CD4-positive, CD25-positive, alpha-beta regulatory T cell (primary cell): Measurements from ENCODE around the gene BAZ2B. TPM values are rescaled to one million over a fixed set of nuclear protein-coding genes. Genes with fewer than 3 reads are reported as not detected.

Experiments
- ATAC-seq, 2 donors: fragments of 150-1000 bp; cut with Tn5 transposase; one replicate each; pipeline ENCODE4 v1.10.0; 2021; ENCODE audit warnings: low read depth in 2 of 2, moderate number of reproducible peaks in 2 of 2, moderate library complexity in 1 of 2
- DNase-seq, 3 donors: peaks; one replicate each; pipeline versions ENCODE4 v3.0.0 to v3.0.0-alpha.2; 2012 to 2022; ENCODE audit warnings: mixed read lengths in 1 of 3
- H3K27ac ChIP-seq: one replicate; pipeline ENCODE4 v1.7.0; 2013; ENCODE audit warnings: mild to moderate bottlenecking, low read length; ENCODE audit not compliant: insufficient read depth, poor library complexity, severe bottlenecking
- H3K27me3 ChIP-seq: one replicate; pipeline ENCODE4 v1.7.0; 2013; ENCODE audit warnings: low read length; ENCODE audit not compliant: control insufficient read depth, insufficient read depth
- H3K36me3 ChIP-seq: one replicate; pipeline ENCODE4 v1.7.0; 2013; ENCODE audit warnings: mild to moderate bottlenecking, low read length, moderate library complexity; ENCODE audit not compliant: control insufficient read depth, insufficient read depth
- H3K4me1 ChIP-seq: 2 replicates; pipeline ENCODE4 v1.7.0; 2013; ENCODE audit warnings: mild to moderate bottlenecking, low read length; ENCODE audit not compliant: insufficient read depth, control insufficient read depth, poor library complexity, severe bottlenecking
- H3K4me3 ChIP-seq: one replicate; pipeline ENCODE4 v1.7.0; 2013; ENCODE audit warnings: low read depth, mild to moderate bottlenecking, low read length, moderate library complexity
- H3K9me3 ChIP-seq, 2 experiments: 1 replicate in 1 of 2; 2 replicates in 1 of 2; pipeline ENCODE4 v1.7.0; 2013; ENCODE audit warnings: low read length in 2 of 2, mild to moderate bottlenecking in 1 of 2, moderate library complexity in 1 of 2; ENCODE audit not compliant: control insufficient read depth in 2 of 2
- H3K27ac Mint-ChIP-seq, 3 donors: one replicate each; pipeline ENCODE4 v1.8.0; 2020 to 2022; ENCODE audit warnings: mild to moderate bottlenecking in 3 of 3, mixed read lengths in 3 of 3, moderate library complexity in 2 of 3
- H3K27me3 Mint-ChIP-seq: one replicate; pipeline ENCODE4 v1.8.0; 2022; ENCODE audit warnings: mild to moderate bottlenecking, mixed read lengths
- H3K36me3 Mint-ChIP-seq: one replicate; pipeline ENCODE4 v1.8.0; 2020; ENCODE audit warnings: mixed read lengths
- H3K4me1 Mint-ChIP-seq, 4 donors: one replicate each; pipeline ENCODE4 v1.8.0; 2020 to 2022; ENCODE audit warnings: mixed read lengths in 4 of 4, mild to moderate bottlenecking in 1 of 4
- H3K4me3 Mint-ChIP-seq, 4 donors: one replicate each; pipeline ENCODE4 v1.8.0; 2020 to 2022; ENCODE audit warnings: mild to moderate bottlenecking in 4 of 4, mixed read lengths in 4 of 4, moderate library complexity in 3 of 4
- H3K9me3 Mint-ChIP-seq, 7 donors: one replicate each; pipeline ENCODE4 v1.8.0; 2020 to 2022; ENCODE audit warnings: mixed read lengths in 7 of 7, mild to moderate bottlenecking in 3 of 7, moderate library complexity in 2 of 7
- polyA plus RNA-seq, 4 donors: library from polyadenylated mRNA; unstranded; fragments of 300-500 nt; fragmentation: Illumina TruSeq; gene quantifications; one replicate each; pipeline ENCODE4 v1.2.3, GENCODE V29; 2021
- total RNA-seq: library from RNA; stranded (reverse); gene quantifications from one replicate; pipeline ENCODE4 v1.2.3, GENCODE V29; 2022

The BAZ2B gene
- total and polyA plus RNA-seq, 5 donors from 2014 or later = 7.8 to 39.6 (median 9.6) TPM

DNA sequence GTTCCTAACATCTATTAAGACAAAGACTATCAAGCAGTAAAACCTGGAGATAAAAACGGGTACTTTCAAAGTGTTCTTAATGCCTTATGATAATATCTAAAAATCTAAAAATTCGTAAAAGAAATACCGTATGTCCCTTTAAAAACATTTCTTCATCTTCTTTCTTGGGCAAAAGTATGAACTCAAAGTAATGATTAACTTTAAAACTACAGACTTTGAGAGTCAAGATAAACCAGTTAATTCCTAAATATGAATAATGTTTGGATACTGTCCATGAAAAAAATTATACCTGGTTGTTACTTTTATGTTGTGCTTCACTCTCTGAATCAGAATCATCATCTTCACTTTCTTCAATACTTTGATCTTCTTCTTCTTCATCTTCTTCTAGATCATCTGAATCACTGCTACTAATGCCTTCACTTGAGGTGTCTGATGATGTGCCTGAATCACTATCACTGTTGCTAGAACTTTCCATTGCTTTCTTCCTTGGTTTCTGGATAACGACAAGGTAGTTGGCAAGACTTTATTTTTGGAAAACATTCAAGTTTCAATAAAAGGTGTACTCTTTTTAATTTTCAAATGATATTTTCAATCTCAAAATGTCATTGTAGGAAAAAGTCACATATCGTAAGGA lies 177.5 kb downstream of the BAZ2B start:
- Histone ChIP-seq H3K27ac (no peak overlapping the region), H3K27me3 (no peaks in the 10 kb centered on the region), H3K36me3 (peaks cover 32% of the 10 kb centered on the region), H3K4me1 (no peaks in the 10 kb centered on the region), H3K4me3 (no peak overlapping the region), H3K9me3 (no peaks in the 10 kb centered on the region)
- no peak for ATAC-seq
- DNase-seq = no peak
- H3K27me3 Mint-ChIP-seq = no peaks in the 10 kb centered on the region
- H3K4me1 Mint-ChIP-seq = peaks cover 0 to 4% (median 0%) of the 10 kb centered on the region in 4 donors
- no peak overlapping the region for H3K4me3 Mint-ChIP-seq
- H3K27ac Mint-ChIP-seq = no peak overlapping the region
- peaks cover 0 to 4% (median 0%) of the 10 kb centered on the region in 7 donors for H3K9me3 Mint-ChIP-seq
- peaks cover 36% of the 10 kb centered on the region for H3K36me3 Mint-ChIP-seq

- ATAC-seq = no peak
- DNase-seq = no peak
- no peaks in the 10 kb centered on the region for H3K27me3 ChIP-seq
- no peak overlapping the region for H3K27ac ChIP-seq
- peaks cover 30% of the 10 kb centered on the region for H3K36me3 ChIP-seq
- peaks cover 0 to 4% (median 0%) of the 10 kb centered on the region in 4 donors for H3K4me1 Mint-ChIP-seq
- H3K4me3 ChIP-seq = no peak overlapping the region
- H3K27ac Mint-ChIP-seq = no peak overlapping the region
- H3K9me3 ChIP-seq = no peaks in the 10 kb centered on the region
- no peaks in the 10 kb centered on the region for H3K27me3 Mint-ChIP-seq
- H3K4me3 Mint-ChIP-seq = no peak overlapping the region
- H3K36me3 Mint-ChIP-seq = peaks cover 35% of the 10 kb centered on the region
- H3K4me1 ChIP-seq = no peaks in the 10 kb centered on the region
- H3K9me3 Mint-ChIP-seq = peaks cover 0 to 1% (median 0%) of the 10 kb centered on the region in 7 donors
Measured at GRCh38 chr2:159438284-159438683, 178.1 kb downstream of the BAZ2B start.

- Mint-ChIP-seq H3K9me3 (no peaks in the 10 kb centered on the region), H3K27me3 (no peaks in the 10 kb centered on the region), H3K36me3 (peaks cover 27% of the 10 kb centered on the region), H3K4me1 (no peaks in the 10 kb centered on the region), H3K4me3 (no peak overlapping the region), H3K27ac (no peak overlapping the region)
- Histone ChIP-seq H3K9me3 (no peaks in the 10 kb centered on the region), H3K36me3 (peaks cover 19% of the 10 kb centered on the region), H3K27ac (no peak overlapping the region), H3K4me1 (no peaks in the 10 kb centered on the region), H3K4me3 (no peak overlapping the region), H3K27me3 (no peaks in the 10 kb centered on the region)
- ATAC-seq (no peak), DNase-seq (no peak)
Measured at GRCh38 chr2:159432610-159433009, 183.7 kb downstream of the BAZ2B start.

- Mint-ChIP-seq H3K36me3 (peaks cover 43% of the 10 kb centered on the region), H3K27ac (no peak overlapping the region), H3K27me3 (no peaks in the 10 kb centered on the region), H3K4me1 (peaks cover 0 to 6% (median 0%) of the 10 kb centered on the region in 4 donors), H3K4me3 (no peak overlapping the region), H3K9me3 (peaks cover 0 to 2% (median 0%) of the 10 kb centered on the region in 7 donors)
- Histone ChIP-seq H3K36me3 (peaks cover 7% of the 10 kb centered on the region), H3K27me3 (no peaks in the 10 kb centered on the region), H3K4me1 (no peaks in the 10 kb centered on the region), H3K9me3 (no peaks in the 10 kb centered on the region), H3K27ac (no peak overlapping the region), H3K4me3 (no peak overlapping the region)
- no peak for DNase-seq
- ATAC-seq = no peak
Measured at GRCh38 chr2:159427048-159427447, 189.3 kb downstream of the BAZ2B start.

- no peak overlapping the region for H3K27ac Mint-ChIP-seq
- H3K27me3 Mint-ChIP-seq = no peaks in the 10 kb centered on the region
- peaks cover 22% of the 10 kb centered on the region for H3K36me3 Mint-ChIP-seq
- Histone ChIP-seq H3K27me3 (no peaks in the 10 kb centered on the region), H3K36me3 (no peaks in the 10 kb centered on the region), H3K27ac (no peak overlapping the region), H3K9me3 (no peaks in the 10 kb centered on the region), H3K4me3 (no peak overlapping the region), H3K4me1 (no peaks in the 10 kb centered on the region)
- ATAC-seq = no peak
- H3K9me3 Mint-ChIP-seq = peaks cover 0 to 2% (median 0%) of the 10 kb centered on the region in 7 donors
- no peak overlapping the region for H3K4me3 Mint-ChIP-seq
- no peak for DNase-seq
- H3K4me1 Mint-ChIP-seq = no peaks in the 10 kb centered on the region
Measured at GRCh38 chr2:159419403-159419802, 196.9 kb downstream of the BAZ2B start.

DNA sequence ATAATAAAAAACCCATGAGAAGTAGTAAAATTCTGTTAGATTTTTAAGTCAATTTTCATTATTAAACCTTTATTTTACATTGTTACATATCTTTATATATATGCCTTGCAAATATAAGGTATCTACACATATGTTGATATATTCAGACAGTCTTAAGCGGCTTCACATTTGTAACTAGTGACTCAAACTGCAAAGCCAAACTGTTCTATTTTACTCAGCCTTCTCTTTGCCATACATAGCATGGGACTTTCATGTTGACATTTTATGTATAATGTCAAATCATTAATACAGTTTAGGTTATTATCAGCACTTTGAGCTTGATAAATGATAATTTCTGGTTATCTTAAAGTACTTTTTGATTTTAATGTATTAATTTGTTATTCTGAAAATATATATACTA lies 204.9 kb downstream of the BAZ2B start:
- Mint-ChIP-seq H3K27me3 (no peaks in the 10 kb centered on the region), H3K9me3 (no peaks in the 10 kb centered on the region), H3K4me3 (no peak overlapping the region), H3K27ac (no peak overlapping the region), H3K4me1 (peaks cover 0 to 9% (median 3%) of the 10 kb centered on the region in 4 donors), H3K36me3 (peaks cover 22% of the 10 kb centered on the region)
- no peak overlapping the region for H3K4me3 ChIP-seq
- H3K27ac ChIP-seq = no peak overlapping the region
- H3K36me3 ChIP-seq = peaks cover 9% of the 10 kb centered on the region
- peak in 1 of 3 donors; percentile 4 for DNase-seq
- ATAC-seq = no peak
- no peaks in the 10 kb centered on the region for H3K9me3 ChIP-seq
- no peaks in the 10 kb centered on the region for H3K4me1 ChIP-seq
- H3K27me3 ChIP-seq = no peaks in the 10 kb centered on the region

- no peak overlapping the region for H3K27ac Mint-ChIP-seq
- peaks cover 29% of the 10 kb centered on the region for H3K36me3 Mint-ChIP-seq
- ATAC-seq (no peak), DNase-seq (no peak)
- H3K9me3 Mint-ChIP-seq = no peaks in the 10 kb centered on the region
- Histone ChIP-seq H3K27me3 (no peaks in the 10 kb centered on the region), H3K4me3 (no peak overlapping the region), H3K27ac (no peak overlapping the region), H3K9me3 (no peaks in the 10 kb centered on the region), H3K4me1 (no peaks in the 10 kb centered on the region), H3K36me3 (peaks cover 16% of the 10 kb centered on the region)
- H3K4me3 Mint-ChIP-seq = no peak overlapping the region
- H3K4me1 Mint-ChIP-seq = peaks cover 0 to 9% (median 3%) of the 10 kb centered on the region in 4 donors
- no peaks in the 10 kb centered on the region for H3K27me3 Mint-ChIP-seq
Measured at GRCh38 chr2:159410276-159410675, 206.1 kb downstream of the BAZ2B start.

GRCh38 chr2:159409116-159409800 lies 207.1 kb downstream of the BAZ2B start:
- H3K27me3 ChIP-seq = no peaks in the 10 kb centered on the region
- H3K27ac Mint-ChIP-seq = no peak overlapping the region
- H3K9me3 Mint-ChIP-seq = no peaks in the 10 kb centered on the region
- no peaks in the 10 kb centered on the region for H3K27me3 Mint-ChIP-seq
- no peaks in the 10 kb centered on the region for H3K9me3 ChIP-seq
- no peak overlapping the region for H3K4me3 Mint-ChIP-seq
- H3K4me3 ChIP-seq = no peak overlapping the region
- DNase-seq = no peak
- H3K36me3 Mint-ChIP-seq = peaks cover 33% of the 10 kb centered on the region
- peaks cover 21% of the 10 kb centered on the region for H3K36me3 ChIP-seq
- ATAC-seq = no peak
- H3K4me1 ChIP-seq = no peaks in the 10 kb centered on the region
- no peak overlapping the region for H3K27ac ChIP-seq
- peaks cover 0 to 9% (median 3%) of the 10 kb centered on the region in 4 donors for H3K4me1 Mint-ChIP-seq
